NCI-H1092 (cell line): ENCODE data around the gene L3HYPDH.

Experiments
- DNase-seq: peaks from one replicate; lab custom pipeline; 2025; lab: John Stamatoyannopoulos, UW

Gene L3HYPDH

DNA sequence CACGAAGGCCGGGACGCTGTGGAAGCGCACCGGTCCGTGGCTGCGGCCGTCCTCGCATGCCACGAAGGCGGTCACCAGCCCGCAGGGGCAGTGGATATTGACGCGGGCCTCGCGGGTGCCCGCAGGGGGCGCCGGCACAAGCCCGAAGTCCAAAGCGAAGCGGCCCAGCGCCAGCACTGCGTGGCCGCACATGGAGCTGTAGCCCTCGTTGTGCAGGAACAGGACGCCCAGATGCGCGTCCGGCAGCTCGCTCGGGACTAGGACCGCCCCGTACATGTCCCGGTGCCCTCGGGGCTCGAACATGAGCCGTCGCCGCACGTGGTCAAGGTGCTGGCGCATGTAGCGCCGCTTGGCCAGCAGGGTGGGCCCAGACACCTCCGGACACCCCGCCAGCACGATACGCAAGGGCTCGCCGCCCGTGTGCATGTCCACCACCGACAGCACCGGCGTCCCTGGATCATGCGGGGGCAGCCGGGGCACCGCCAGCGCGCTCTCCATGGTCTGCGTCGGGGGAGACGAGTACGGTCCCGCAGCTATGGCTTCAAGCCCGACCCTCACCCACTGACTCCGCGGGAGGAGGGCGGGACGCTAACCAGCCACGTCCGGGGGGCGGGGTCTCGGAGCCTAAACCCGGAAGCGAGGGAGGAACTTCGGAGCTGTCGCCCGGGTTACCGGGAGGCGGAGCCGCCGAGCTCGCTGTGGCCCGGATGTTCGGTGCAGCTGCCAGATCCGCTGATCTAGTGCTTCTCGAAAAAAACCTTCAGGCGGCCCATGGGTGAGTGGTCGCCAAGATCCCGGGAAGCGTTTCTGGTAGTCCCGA, at the start of gene L3HYPDH, which contains the start of gene JKAMP:
TSS of gene L3HYPDH (minus strand) at position 590 of the 820 bp plus-strand sequence. CDS start at position 498, 92 bp downstream.
TSS of gene JKAMP (plus strand) at position 699 of the 820 bp plus-strand sequence. CDS start at position 772, 73 bp downstream.
- peak; percentile 97 for DNase-seq

- DNase-seq: no peak
These were observed 48.2 kb upstream of the L3HYPDH start for GRCh38 chr14:59532419-59532818.

DNA sequence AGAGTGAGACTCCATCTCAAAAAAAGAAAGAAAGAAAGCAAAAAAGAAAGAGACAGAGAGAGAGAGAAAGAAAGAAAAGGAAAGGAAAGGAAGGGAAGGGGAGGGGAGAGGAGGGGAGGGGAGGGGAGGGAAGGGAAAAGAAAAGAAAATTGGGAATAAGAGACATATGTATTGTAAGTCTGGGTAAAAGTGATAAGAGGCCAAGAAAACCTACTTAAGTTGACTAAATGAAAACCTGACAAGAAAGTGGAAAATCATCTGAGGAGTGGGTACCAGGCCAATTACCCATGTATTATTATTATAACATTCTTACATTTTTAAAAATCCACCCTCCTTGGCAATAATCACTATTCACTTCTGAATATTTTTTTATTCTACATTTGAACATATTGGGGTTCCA, 46.1 kb upstream of the L3HYPDH start:
- no peak for DNase-seq

DNA sequence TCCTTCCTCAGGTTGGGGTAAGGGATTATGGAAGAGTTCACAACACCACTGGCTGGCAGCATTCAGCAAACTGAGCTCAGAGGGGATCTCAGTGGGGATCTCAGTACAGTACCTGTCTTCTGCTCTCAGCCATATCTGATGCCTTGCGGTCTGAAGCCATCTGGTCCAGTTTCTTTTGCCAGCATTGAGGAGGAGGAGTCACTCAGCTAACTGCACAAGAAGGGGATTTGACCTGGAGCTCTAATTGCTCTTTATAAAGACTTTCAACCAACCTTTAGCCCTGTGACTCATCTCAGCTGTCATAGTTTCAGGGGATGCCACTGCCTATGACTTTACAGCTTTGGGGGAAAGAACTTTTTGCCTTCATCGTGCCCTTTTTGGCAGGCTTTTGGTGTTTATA, 45.0 kb upstream of the L3HYPDH start:
- DNase-seq: no peak

GRCh38 chr14:59520224-59520623, 36.0 kb upstream of the L3HYPDH start:
- DNase-seq: no peak

GRCh38 chr14:59511916-59512575, 27.8 kb upstream of the L3HYPDH start:
- DNase-seq: peak; percentile 35

GRCh38 chr14:59510966-59511365, 26.8 kb upstream of the L3HYPDH start:
- no peak for DNase-seq

- no peak for DNase-seq
These were observed 25.8 kb upstream of the L3HYPDH start for GRCh38 chr14:59510001-59510400.

DNA sequence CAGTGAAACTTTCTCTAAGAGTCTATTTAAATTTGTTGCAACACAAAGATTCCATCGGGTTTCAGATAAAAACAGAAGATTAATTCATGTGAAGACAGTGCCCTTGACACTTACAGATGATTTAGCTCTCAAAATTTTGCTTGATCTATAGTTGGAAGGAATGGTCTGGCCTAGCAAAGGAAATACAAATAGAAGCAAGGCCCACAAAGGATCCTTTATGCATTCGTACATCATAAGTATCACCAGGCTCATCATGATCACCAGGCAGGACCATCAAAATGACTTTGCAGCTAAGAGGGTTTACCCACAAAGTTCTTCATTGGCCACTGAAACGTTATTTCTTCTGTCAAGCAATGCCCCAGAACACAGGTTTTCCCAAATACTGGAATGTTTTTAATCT, 24.9 kb upstream of the L3HYPDH start:
- DNase-seq: no peak

GRCh38 chr14:59507752-59508103, 23.5 kb upstream of the L3HYPDH start:
- DNase-seq: no peak

GRCh38 chr14:59507063-59507751, 23.0 kb upstream of the L3HYPDH start:
- peak; percentile 78 for DNase-seq

DNA sequence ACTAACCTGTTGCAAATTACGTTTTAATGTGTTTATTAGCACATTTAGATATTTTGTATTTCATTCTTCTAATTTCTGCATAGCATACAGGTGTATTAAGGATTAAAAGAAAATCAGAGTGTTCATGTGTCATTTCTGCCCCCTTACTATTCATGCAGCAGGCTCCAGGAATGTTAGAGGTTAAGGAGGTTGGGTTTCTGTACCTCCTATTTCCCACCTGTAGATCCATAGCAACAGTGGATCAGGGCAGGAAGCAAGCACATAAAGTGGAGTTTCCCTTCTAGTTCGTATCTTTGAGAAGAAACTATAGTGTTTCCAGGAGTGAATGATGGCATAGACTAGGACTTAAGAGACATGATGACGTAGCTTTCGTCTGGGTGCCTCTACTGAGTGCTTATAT, 19.0 kb upstream of the L3HYPDH start:
- no peak for DNase-seq

DNA sequence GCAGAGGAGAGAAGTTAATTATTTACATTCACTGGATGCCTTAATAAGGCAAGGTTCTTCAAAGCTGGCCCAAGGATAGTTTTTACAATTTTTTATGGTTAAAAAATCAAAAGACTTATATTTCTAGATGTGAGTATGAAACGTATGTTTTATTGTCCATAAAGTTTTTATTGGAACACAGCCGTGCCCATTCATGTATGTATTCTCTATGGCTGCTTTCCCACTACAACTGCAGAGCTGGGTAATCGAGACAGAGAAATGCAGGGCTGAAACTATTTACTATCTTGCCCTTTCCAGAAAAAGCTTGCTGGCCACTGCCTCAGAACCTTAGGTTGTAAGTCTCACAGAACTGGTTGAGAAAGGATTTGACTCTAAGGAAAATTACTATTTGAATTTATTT, 16.5 kb upstream of the L3HYPDH start:
- DNase-seq: no peak

DNA sequence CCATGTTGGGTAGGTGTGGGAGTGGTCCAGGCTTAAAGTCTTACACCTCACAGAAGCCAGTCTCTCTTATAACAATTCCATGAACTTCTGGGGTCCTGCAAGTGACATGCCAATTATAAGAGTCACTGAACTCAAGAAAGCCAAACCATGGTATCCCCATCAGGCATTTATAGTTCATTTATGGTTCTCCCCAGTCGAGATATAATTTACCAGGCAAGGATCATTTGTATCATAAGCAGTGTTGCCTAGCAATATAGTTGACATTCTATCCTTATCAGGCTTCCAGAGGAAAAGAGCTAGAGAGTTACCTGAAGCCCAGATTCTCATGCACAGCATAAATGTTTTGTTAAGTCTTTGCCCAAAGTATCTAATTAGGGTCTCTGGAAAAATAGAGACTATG, 8.2 kb upstream of the L3HYPDH start:
- no peak for DNase-seq

DNA sequence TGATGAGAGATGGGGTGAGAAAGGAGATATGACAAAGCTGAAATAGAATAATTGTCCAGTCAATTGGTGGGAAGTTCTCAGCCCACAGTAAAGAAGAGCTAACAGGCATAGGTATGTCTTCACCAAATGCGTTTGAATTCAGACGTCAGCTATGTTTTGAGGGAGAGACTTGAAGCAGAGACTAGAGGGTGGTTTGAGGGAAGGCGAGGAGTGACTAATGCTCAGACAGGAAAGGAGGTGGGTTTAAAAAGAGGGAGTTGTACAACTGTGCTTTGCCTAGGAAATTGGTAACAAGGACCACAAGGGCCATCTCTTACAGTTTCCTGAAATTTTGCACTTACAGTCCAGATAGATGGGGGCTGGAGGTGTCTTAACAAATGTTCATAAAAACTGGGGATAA, 6.5 kb upstream of the L3HYPDH start:
- no peak for DNase-seq

DNA sequence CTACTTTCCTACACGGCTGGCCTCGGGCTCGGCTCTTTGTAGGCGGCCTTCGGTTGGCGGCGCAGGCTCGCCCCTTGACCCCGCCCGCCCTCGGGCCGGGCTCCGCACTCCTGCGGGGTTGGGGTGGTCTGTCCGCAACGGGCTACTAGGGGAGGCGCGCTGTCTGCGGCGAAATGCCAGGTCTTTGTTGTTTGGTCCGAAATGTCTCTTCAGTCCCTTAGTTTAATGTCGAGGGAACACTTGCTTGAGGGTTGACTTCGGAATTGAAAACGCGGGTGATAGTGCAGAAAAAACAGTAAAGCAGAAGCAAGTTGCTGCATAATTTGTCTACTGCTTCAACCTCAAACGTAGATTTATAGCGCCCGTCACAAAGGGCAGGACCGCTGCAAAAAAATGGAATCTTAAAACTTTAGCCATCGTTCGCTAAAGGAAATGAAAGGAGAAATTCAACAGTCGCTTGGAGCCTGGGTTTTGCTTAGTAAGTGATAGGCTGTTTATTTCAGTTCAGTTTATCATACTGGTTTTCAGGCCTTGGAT, 499 bp upstream of the L3HYPDH start:
- no peak for DNase-seq

GRCh38 chr14:59483363-59483762, 845 bp downstream of the L3HYPDH start:
- no peak for DNase-seq

DNA sequence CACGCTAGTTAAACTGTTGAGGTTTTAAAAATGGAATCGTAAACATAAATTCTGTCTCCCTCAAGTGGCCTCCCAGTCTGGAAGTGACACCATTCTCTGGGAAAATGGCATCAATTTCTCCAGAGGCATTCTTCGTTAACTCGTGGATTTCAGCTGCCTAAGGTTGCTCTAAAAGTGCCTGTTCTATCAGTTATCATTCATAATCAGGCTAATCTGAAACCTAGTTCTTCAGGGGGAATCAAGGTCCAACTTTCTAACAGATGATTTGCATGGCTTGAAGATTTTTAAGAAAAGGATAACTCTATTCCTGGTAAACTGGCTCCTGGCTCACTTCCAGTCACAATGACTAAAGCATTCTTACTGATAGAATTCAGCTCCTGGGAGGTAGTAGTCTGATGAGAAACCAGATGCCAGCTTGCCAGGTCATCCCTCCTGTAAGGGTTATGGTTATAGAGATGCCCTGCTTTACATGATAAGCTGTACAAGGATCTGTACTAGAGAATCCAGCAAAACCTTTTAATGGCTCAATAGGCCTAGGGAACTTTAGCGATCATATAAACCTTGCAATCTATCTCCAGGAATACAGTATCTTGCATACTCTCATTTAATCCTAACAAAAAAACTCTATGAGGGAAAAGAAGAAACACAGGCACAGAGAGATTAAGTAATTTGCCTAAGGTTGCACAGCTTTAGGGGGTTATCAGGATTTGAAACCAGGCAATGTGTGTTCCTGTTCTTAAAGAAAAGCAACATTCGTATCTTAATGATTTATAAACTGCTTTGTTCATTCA, 1.5 kb downstream of the L3HYPDH start:
- no peak for DNase-seq

GRCh38 chr14:59481871-59482540, 2.2 kb downstream of the L3HYPDH start:
- no peak for DNase-seq

GRCh38 chr14:59481407-59481806, 2.8 kb downstream of the L3HYPDH start:
- no peak for DNase-seq

GRCh38 chr14:59480166-59480565, 4.0 kb downstream of the L3HYPDH start:
- DNase-seq: no peak
